WTC11 (cell line): ENCODE results near the gene ABAT.

Experiments used
- ATF2 ChIP-seq: sonication (generic); formaldehyde crosslinking; IDR thresholded peaks from 2 replicates; pipeline ENCODE4 v1.8.1; 2022; ENCODE audit warnings: low read depth, missing genetic modification reagents, borderline replicate concordance
- ATF3 ChIP-seq: sonication (generic); formaldehyde crosslinking; conservative IDR thresholded peaks from 2 replicates; pipeline ENCODE4 v1.8.1; 2022; ENCODE audit warnings: mild to moderate bottlenecking, missing genetic modification reagents
- CREM ChIP-seq: sonication (generic); formaldehyde crosslinking; IDR thresholded peaks from 2 replicates; pipeline ENCODE4 v1.8.1; 2022; ENCODE audit warnings: mild to moderate bottlenecking, missing genetic modification reagents, moderate library complexity
- CTCF ChIP-seq: fragments of 200-600 bp; IDR thresholded peaks from 2 replicates; pipeline ENCODE4 v1.8.0; 2022; ENCODE audit warnings: antibody characterized with exemption
- FOXP1 ChIP-seq: sonication (generic); formaldehyde crosslinking; IDR thresholded peaks from 2 replicates; pipeline ENCODE4 v1.8.0; 2022; ENCODE audit warnings: missing genetic modification reagents, mild to moderate bottlenecking, moderate library complexity, borderline replicate concordance
- FOXP4 ChIP-seq: sonication (generic); formaldehyde crosslinking; IDR thresholded peaks from 2 replicates; pipeline ENCODE4 v1.8.0; 2022; ENCODE audit warnings: mild to moderate bottlenecking, missing genetic modification reagents
- GABPB1 ChIP-seq: sonication (generic); formaldehyde crosslinking; IDR thresholded peaks from 2 replicates; pipeline ENCODE4 v1.8.1; 2023; ENCODE audit warnings: mild to moderate bottlenecking, missing genetic modification reagents
- OVOL2 ChIP-seq: fragments of 250-450 bp; sonication (Bioruptor Pico); IDR thresholded peaks from 2 replicates; pipeline ENCODE4 v1.9.0; 2021; ENCODE audit warnings: mild to moderate bottlenecking, borderline replicate concordance
- SP1 ChIP-seq: sonication (generic); formaldehyde crosslinking; conservative IDR thresholded peaks from 2 replicates; pipeline ENCODE4 v1.8.1; 2022; ENCODE audit warnings: missing genetic modification reagents
- TCF7 ChIP-seq: sonication (generic); formaldehyde crosslinking; IDR thresholded peaks from 2 replicates; pipeline ENCODE4 v1.8.0; 2022; ENCODE audit warnings: mild to moderate bottlenecking, low read depth, missing genetic modification reagents, moderate library complexity
- USF2 ChIP-seq: sonication (generic); formaldehyde crosslinking; IDR thresholded peaks from 2 replicates; pipeline ENCODE4 v1.8.1; 2023; ENCODE audit warnings: mild to moderate bottlenecking, missing genetic modification reagents, moderate library complexity
- ZBTB43 ChIP-seq: sonication (generic); formaldehyde crosslinking; IDR thresholded peaks from 2 replicates; pipeline ENCODE4 v1.8.1; 2023; ENCODE audit warnings: mild to moderate bottlenecking, missing genetic modification reagents

GRCh38 chr16:8826278-8826879 is 152.0 kb downstream of the ABAT start:
- TF ChIP-seq OVOL2 (CRISPR knock-in tag) (no peak), TCF7 (CRISPR knock-in tag) (no peak), ATF3 (no peak), CTCF (no peak), FOXP4 (CRISPR knock-in tag) (no peak), CREM (no peak), GABPB1 (CRISPR knock-in tag) (no peak), ZBTB43 (CRISPR knock-in tag) (no peak), USF2 (CRISPR knock-in tag) (no peak), ATF2 (no peak), FOXP1 (no peak), SP1 (CRISPR knock-in tag) (no peak)
